Progenitor cell of endocrine pancreas (in vitro differentiated cells): ENCODE results near the gene PSMA7. TPM values are rescaled to one million over a fixed set of nuclear protein-coding genes. Genes with fewer than 3 reads are reported as not detected.

Experiments used
- DNase-seq: peaks from one replicate; pipeline ENCODE4 v3.0.0; 2021; ENCODE audit warnings: low spot score; ENCODE audit not compliant: unreplicated experiment
- H3K27ac Mint-ChIP-seq: 2 replicates; pipeline ENCODE4 v1.8.0; 2021; ENCODE audit warnings: mild to moderate bottlenecking, moderate library complexity, mixed read lengths
- H3K27me3 Mint-ChIP-seq: 2 replicates; pipeline ENCODE4 v1.8.0; 2021; ENCODE audit warnings: mixed read lengths
- H3K36me3 Mint-ChIP-seq: 2 replicates; pipeline ENCODE4 v1.8.0; 2022; ENCODE audit warnings: mixed read lengths; ENCODE audit not compliant: insufficient read depth
- H3K4me1 Mint-ChIP-seq: 2 replicates; pipeline ENCODE4 v1.8.0; 2021; ENCODE audit warnings: low read depth, mixed read lengths
- H3K4me3 Mint-ChIP-seq: 2 replicates; pipeline ENCODE4 v1.8.0; 2021; ENCODE audit warnings: low read depth, mild to moderate bottlenecking, moderate library complexity, mixed read lengths
- H3K9me3 Mint-ChIP-seq: 2 replicates; pipeline ENCODE4 v1.8.0; 2021; ENCODE audit warnings: low read depth, mixed read lengths
- CTCF ChIP-seq: fragments of 200-600 bp; sonication (generic); IDR thresholded peaks from one replicate; pipeline ENCODE4 v1.5.0; 2021; ENCODE audit warnings: antibody characterized with exemption, mild to moderate bottlenecking; ENCODE audit not compliant: unreplicated experiment
- total RNA-seq: library from RNA; stranded (reverse); gene quantifications from 2 replicates; pipeline ENCODE4 v1.2.1, GENCODE V29; 2021

Gene PSMA7
- total RNA-seq, 1 donor from 2014 or later: 221 TPM

GRCh38 chr20:62134735-62135231 lies 8.4 kb downstream of the PSMA7 start:
- no peak for DNase-seq
- TF ChIP-seq CTCF: no peak
- Mint-ChIP-seq H3K36me3 (peaks cover 33% of the 10 kb centered on the region), H3K4me1 (no peaks in the 10 kb centered on the region), H3K27ac (no peak overlapping the region), H3K9me3 (no peaks in the 10 kb centered on the region), H3K4me3 (no peak overlapping the region), H3K27me3 (no peaks in the 10 kb centered on the region)

GRCh38 chr20:62133864-62134263 lies 9.3 kb downstream of the PSMA7 start:
- no peak for DNase-seq
- no peaks in the 10 kb centered on the region for H3K27me3 Mint-ChIP-seq
- no peak overlapping the region for H3K27ac Mint-ChIP-seq
- H3K4me3 Mint-ChIP-seq: no peak overlapping the region
- no peaks in the 10 kb centered on the region for H3K9me3 Mint-ChIP-seq
- no peak for TF ChIP-seq CTCF
- peaks cover 31% of the 10 kb centered on the region for H3K36me3 Mint-ChIP-seq
- no peaks in the 10 kb centered on the region for H3K4me1 Mint-ChIP-seq

GRCh38 chr20:62133051-62133845 lies 9.9 kb downstream of the PSMA7 start:
- Mint-ChIP-seq H3K36me3 (peaks cover 30% of the 10 kb centered on the region), H3K27ac (peak overlapping the region; percentile 10), H3K27me3 (no peaks in the 10 kb centered on the region), H3K4me3 (no peak overlapping the region), H3K4me1 (no peaks in the 10 kb centered on the region), H3K9me3 (no peaks in the 10 kb centered on the region)
- no peak for TF ChIP-seq CTCF
- no peak for DNase-seq

GRCh38 chr20:62132421-62132820 lies 10.8 kb downstream of the PSMA7 start:
- Mint-ChIP-seq H3K36me3 (peaks cover 28% of the 10 kb centered on the region), H3K4me3 (no peak overlapping the region), H3K27ac (peak overlapping the region; percentile 51), H3K4me1 (no peaks in the 10 kb centered on the region), H3K27me3 (no peaks in the 10 kb centered on the region), H3K9me3 (no peaks in the 10 kb centered on the region)
- DNase-seq: no peak
- TF ChIP-seq CTCF: no peak

- Mint-ChIP-seq H3K9me3 (no peaks in the 10 kb centered on the region), H3K36me3 (peaks cover 27% of the 10 kb centered on the region), H3K4me3 (no peak overlapping the region), H3K27me3 (no peaks in the 10 kb centered on the region), H3K27ac (peak overlapping the region; percentile 43), H3K4me1 (no peaks in the 10 kb centered on the region)
- no peak for DNase-seq
- no peak for TF ChIP-seq CTCF
Observed at GRCh38 chr20:62131560-62132320, 11.5 kb downstream of the PSMA7 start.
